Psoas muscle (tissue), 8 donors: ENCODE measurements around the gene KCNE4. TPM values are rescaled to one million over a fixed set of nuclear protein-coding genes. Genes with fewer than 3 reads are reported as not detected.

Experiments
- ATAC-seq, 4 donors: fragments of 200-7000 bp; cut with Tn5 transposase; one replicate each; pipeline ENCODE4 v1.9.1; 2020; ENCODE audit warnings: moderate library complexity in 3 of 4, mild to moderate bottlenecking in 2 of 4
- DNase-seq, 2 donors: peaks; one replicate each; pipeline ENCODE4 v3.0.0-alpha.2; 2020
- H3K27ac ChIP-seq: fragments of 200-600 bp; one replicate; pipeline ENCODE4 v1.8.0; 2022
- H3K27me3 ChIP-seq, 3 donors: fragments of 200-600 bp in 1 of 3; one replicate each; pipeline versions ENCODE4 v1.6.1 to v1.8.0; 2013 to 2022; ENCODE audit warnings: low read length in 2 of 3, mild to moderate bottlenecking in 2 of 3, moderate library complexity in 1 of 3; ENCODE audit not compliant: insufficient read depth in 3 of 3
- H3K36me3 ChIP-seq, 2 donors: fragments of 200-600 bp in 1 of 2; one replicate each; pipeline versions ENCODE4 v1.6.1 to v1.8.0; 2013 to 2022; ENCODE audit warnings: low read depth in 1 of 2, mild to moderate bottlenecking in 1 of 2, moderate library complexity in 1 of 2; ENCODE audit not compliant: insufficient read depth in 1 of 2
- H3K4me1 ChIP-seq: fragments of 200-600 bp; one replicate; pipeline ENCODE4 v1.8.0; 2022
- H3K4me3 ChIP-seq: fragments of 200-600 bp; one replicate; pipeline ENCODE4 v1.8.0; 2022; ENCODE audit warnings: mild to moderate bottlenecking
- H3K9me3 ChIP-seq: fragments of 200-600 bp; one replicate; pipeline ENCODE4 v1.8.0; 2022
- WGBS, 3 donors: extraction: QIAGEN DNeasy Blood & Tissue Kit; methylation state at CpG; one replicate each; pipeline versions ENCODE4 v1.1.6 to v1.1.7; 2013; 5-methylcytosine and 5-hydroxymethylcytosine counted together
- intact Hi-C, 2 donors: fragments of 100-400 bp; cut with DNase I; formaldehyde crosslinking; loops; one replicate each; pipeline versions ENCODE4 v1.11.0 to v1.14.2; 2022
- polyA plus RNA-seq, 3 donors: library from polyadenylated mRNA; stranded (reverse); fragments of 200-250 nt; gene quantifications; one replicate each; pipeline ENCODE4 v1.2.3, GENCODE V29; 2013
- total RNA-seq, 4 donors: library from RNA; stranded (reverse); fragmentation: NEBNext Ultra II Directional in 2 of 4; extraction: Animal tissue kit (Norgen Biotek cat#: 25700) in 2 of 4; gene quantifications; one replicate each; pipeline versions ENCODE4 v1.2.1 to v1.2.4, GENCODE V29; 2021 to 2023
- TF ChIP-seq, protein P1 (sequence below): fragments of 200-600 bp; IDR thresholded peaks from one replicate; pipeline ENCODE4 v1.8.0; 2022; ENCODE audit warnings: antibody characterized with exemption
- donor health status: healthy with polysubstance abuse.
- donor health status: DM: no; HTN: no; CAD: no; lungs with moderate emphysema.
- donor health status: Bipolar disorder and iron deficiency.
- donor health status: healthy.
- donor health status: DM: yes; HTN: yes; CAD: no.
- donor health status: DM: no; HTN: no; CAD: no.
- donor health status: DM: no; HTN: no; CAD: no.
- donor health status: DM: yes; HTN: yes; CAD: no.

Gene KCNE4
- total and polyA plus RNA-seq, 7 donors = 0.34 to 1.7 (median 0.84) TPM

DNA sequence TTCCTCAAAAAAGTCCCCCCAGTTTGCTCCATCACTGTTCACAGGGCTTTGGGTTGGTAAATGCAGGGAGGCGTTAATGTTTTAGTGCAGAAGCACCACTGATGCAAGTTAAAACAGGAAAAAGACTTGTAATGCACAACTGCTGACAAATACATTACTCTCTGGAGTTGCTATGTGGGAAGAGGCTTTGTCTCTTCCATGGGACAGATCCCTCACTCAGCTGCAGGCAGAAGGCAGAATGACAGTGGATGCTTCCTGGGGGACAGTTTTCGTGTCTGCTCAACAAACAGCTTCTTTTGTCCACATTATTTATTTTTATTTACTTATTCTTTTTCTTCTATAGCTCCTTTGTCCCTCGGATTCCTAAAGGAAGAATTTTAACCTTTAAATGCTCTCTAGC lies 22.7 kb upstream of the KCNE4 start:
- no peak overlapping the region for H3K27ac ChIP-seq
- no peak overlapping the region for H3K4me3 ChIP-seq
- no peaks in the 10 kb centered on the region for H3K27me3 ChIP-seq
- H3K36me3 ChIP-seq = no peaks in the 10 kb centered on the region
- no peak for ATAC-seq
- no peaks in the 10 kb centered on the region for H3K9me3 ChIP-seq
- no peaks in the 10 kb centered on the region for H3K4me1 ChIP-seq
- no peak for DNase-seq
- WGBS, 3 donors = 66 to 75% (median 67%) methylated on average over 3 of the region's 3 CpGs
- intact Hi-C loops = no loop called here
- TF ChIP-seq, protein P1, sequence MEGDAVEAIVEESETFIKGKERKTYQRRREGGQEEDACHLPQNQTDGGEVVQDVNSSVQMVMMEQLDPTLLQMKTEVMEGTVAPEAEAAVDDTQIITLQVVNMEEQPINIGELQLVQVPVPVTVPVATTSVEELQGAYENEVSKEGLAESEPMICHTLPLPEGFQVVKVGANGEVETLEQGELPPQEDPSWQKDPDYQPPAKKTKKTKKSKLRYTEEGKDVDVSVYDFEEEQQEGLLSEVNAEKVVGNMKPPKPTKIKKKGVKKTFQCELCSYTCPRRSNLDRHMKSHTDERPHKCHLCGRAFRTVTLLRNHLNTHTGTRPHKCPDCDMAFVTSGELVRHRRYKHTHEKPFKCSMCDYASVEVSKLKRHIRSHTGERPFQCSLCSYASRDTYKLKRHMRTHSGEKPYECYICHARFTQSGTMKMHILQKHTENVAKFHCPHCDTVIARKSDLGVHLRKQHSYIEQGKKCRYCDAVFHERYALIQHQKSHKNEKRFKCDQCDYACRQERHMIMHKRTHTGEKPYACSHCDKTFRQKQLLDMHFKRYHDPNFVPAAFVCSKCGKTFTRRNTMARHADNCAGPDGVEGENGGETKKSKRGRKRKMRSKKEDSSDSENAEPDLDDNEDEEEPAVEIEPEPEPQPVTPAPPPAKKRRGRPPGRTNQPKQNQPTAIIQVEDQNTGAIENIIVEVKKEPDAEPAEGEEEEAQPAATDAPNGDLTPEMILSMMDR = no peak

DNA sequence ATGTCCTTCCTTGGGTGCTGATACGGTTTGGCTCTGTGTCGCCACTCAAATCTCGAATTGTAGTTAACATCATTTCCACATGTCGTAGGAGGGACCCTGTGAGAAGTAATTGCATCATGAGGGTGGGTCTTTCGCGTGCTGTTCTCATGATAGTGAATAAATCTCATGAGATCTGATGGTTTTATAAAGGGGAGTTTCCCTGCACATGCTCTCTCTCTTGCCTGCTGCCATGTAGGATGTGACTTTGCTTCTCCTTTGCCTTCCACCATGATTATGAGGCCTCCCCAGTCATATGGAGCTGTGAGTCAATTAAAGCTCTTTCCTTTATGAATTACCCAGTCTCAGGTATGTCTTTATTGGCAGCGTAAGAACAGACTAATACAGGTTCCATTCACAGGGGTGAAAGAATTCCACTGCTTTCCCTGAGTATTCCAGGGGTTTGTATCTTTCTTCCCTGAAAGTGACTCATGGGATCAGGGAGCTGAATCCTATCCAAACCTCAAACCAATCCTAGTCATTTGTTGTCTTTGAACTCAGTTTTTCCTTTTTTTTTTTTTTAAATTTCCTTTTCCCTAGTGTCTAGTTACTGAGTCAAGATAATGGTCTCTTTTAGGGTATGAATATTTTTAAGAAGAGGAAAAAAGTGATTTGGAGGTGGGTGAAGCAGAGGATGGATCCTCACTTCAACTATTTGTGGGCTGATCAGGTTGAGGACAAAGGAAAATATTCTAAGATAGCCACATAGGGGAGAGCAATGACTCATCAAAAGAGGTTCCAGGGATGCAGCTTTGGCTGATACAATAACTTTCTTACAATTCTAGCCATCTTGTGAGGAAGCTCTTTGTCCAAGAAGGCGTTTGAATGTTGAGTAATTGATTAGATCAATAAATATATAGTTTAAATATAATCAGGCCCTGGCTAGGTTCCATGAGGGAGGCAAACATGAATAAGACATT lies 19.5 kb upstream of the KCNE4 start:
- Histone ChIP-seq H3K9me3 (no peaks in the 10 kb centered on the region), H3K27me3 (no peaks in the 10 kb centered on the region), H3K36me3 (no peaks in the 10 kb centered on the region), H3K4me3 (no peak overlapping the region), H3K4me1 (no peaks in the 10 kb centered on the region), H3K27ac (no peak overlapping the region)
- no peak for ATAC-seq
- 88 to 94% (median 91%) methylated on average over 8 of the region's 8 CpGs for WGBS, 3 donors
- TF ChIP-seq, protein P1 = no peak
- intact Hi-C loops = no loop called here
- no peak for DNase-seq

DNA sequence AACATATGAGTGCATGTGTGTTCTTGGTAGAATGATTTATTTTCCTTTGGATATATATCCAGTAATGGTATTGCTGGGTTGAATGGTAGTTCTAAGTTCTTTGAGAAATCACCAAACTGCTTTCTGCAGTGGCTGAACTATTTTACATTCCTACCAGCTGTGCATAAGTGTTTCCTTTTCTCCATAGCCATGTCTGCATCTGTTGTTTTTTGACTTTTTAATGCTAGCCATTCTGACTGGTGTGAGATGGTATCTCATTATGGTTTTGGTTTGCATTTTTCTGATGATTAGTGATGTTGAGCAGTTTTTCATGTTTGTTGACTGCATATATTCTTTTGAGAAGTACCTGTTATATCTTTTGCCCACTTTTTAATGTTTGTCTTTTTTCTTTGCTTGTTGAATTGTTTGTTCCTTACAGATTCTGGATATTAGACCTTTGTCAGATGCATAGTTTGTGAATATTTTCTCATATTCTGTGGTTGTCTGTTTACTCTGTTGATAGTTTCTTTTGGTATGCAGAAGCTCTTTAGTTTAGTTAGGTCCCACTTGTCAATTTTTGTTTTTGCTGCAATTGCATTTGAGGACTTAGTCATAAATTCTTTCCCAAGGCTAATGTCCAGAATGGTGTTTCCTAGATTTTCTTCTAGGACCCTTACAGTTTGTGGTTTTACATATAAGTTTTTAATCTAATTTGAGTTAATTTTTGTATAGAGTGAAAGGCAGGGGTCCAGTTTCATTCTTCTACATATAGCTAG lies 17.6 kb upstream of the KCNE4 start:
- no peak for ATAC-seq
- H3K27ac ChIP-seq = no peak overlapping the region
- H3K9me3 ChIP-seq = no peaks in the 10 kb centered on the region
- intact Hi-C loops = no loop called here
- no peak for DNase-seq
- H3K27me3 ChIP-seq = no peaks in the 10 kb centered on the region
- H3K36me3 ChIP-seq = no peaks in the 10 kb centered on the region
- TF ChIP-seq, protein P1 = no peak
- no peaks in the 10 kb centered on the region for H3K4me1 ChIP-seq
- H3K4me3 ChIP-seq = no peak overlapping the region

DNA sequence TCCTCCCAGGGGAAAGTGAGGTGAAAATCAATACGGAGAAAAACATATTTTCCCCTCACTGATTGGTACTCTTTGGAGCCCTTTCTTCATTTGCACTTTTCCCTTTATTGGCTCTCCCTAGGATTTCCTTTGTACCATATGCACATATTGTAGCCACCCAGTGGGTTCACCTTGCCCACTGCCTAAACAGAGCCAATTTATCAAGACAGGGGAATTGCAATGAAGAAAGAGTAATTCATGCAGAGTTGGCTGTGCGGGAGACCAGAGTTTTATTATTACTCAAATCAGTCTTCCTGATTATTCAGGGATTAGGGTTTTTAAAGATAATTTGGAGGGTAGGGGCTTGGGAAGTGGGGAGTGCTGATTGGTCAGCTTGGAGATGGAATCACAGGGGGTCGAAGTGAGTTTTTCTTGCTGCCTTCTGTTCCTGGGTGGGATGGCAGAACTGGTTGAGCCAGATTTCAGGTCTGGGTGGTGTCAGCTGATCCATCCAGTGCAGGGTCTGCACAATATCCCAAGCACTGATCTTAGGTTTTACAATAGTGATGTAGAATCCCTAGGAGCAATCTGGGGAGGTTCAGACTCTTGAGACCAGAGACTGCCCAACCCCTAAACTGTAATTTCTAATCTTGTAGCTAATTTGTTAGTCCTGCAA lies 15.1 kb upstream of the KCNE4 start:
- intact Hi-C loops = no loop called here
- Histone ChIP-seq H3K27ac (no peak overlapping the region), H3K4me1 (no peaks in the 10 kb centered on the region), H3K27me3 (no peaks in the 10 kb centered on the region), H3K36me3 (no peaks in the 10 kb centered on the region), H3K4me3 (no peak overlapping the region), H3K9me3 (no peaks in the 10 kb centered on the region)
- DNase-seq (no peak), ATAC-seq (no peak)
- TF ChIP-seq, protein P1 = no peak
- 63 to 75% (median 68%) methylated on average over 3 of the region's 3 CpGs for WGBS, 3 donors
